HL-60 (cell line): ENCODE results near the gene SLC26A1.

Source experiments
- DNase-seq, 2 experiments: peaks; one replicate each; pipeline ENCODE4 v3.0.0-alpha.2; 2010 to 2020; ENCODE audit warnings: low read depth in 1 of 2, low spot score in 1 of 2
- H3K27ac ChIP-seq: fragments of 250-450 bp; sonication (Bioruptor Pico); replicated peaks from 2 replicates; pipeline ENCODE4 v1.5.1; 2020; ENCODE audit warnings: mild to moderate bottlenecking, moderate library complexity
- H3K27me3 ChIP-seq: fragments of 250-450 bp; sonication (Bioruptor Pico); 2 replicates; pipeline ENCODE4 v1.5.1; 2021; ENCODE audit warnings: mild to moderate bottlenecking, moderate library complexity; ENCODE audit not compliant: insufficient read depth, poor library complexity, severe bottlenecking
- H3K4me3 ChIP-seq: replicated peaks from 2 replicates; pipeline ENCODE4 v1.5.1; 2011; ENCODE audit warnings: mild to moderate bottlenecking, control low read depth, low read length; ENCODE audit not compliant: insufficient read depth
- GABPA ChIP-seq: IDR thresholded peaks from 2 replicates; pipeline ENCODE4 v1.6.1; 2012; ENCODE audit warnings: low read depth
- POLR2AphosphoS5 ChIP-seq: IDR thresholded peaks from 2 replicates; pipeline ENCODE4 v1.6.1; 2012; ENCODE audit warnings: low read depth
- SPI1 ChIP-seq: IDR thresholded peaks from 2 replicates; pipeline ENCODE4 v1.6.1; 2012; ENCODE audit warnings: low read depth, mild to moderate bottlenecking, borderline replicate concordance
- TF ChIP-seq, protein P1 (sequence below): IDR thresholded peaks from one replicate; pipeline ENCODE4 v1.5.1; 2011; ENCODE audit warnings: low read length, control low read depth, inconsistent platforms; ENCODE audit not compliant: insufficient read depth
- TF ChIP-seq, protein P2 (sequence below): IDR thresholded peaks from 2 replicates; pipeline ENCODE4 v1.6.1; 2012; ENCODE audit warnings: low read depth; ENCODE audit not compliant: insufficient replicate concordance

SLC26A1 gene

DNA sequence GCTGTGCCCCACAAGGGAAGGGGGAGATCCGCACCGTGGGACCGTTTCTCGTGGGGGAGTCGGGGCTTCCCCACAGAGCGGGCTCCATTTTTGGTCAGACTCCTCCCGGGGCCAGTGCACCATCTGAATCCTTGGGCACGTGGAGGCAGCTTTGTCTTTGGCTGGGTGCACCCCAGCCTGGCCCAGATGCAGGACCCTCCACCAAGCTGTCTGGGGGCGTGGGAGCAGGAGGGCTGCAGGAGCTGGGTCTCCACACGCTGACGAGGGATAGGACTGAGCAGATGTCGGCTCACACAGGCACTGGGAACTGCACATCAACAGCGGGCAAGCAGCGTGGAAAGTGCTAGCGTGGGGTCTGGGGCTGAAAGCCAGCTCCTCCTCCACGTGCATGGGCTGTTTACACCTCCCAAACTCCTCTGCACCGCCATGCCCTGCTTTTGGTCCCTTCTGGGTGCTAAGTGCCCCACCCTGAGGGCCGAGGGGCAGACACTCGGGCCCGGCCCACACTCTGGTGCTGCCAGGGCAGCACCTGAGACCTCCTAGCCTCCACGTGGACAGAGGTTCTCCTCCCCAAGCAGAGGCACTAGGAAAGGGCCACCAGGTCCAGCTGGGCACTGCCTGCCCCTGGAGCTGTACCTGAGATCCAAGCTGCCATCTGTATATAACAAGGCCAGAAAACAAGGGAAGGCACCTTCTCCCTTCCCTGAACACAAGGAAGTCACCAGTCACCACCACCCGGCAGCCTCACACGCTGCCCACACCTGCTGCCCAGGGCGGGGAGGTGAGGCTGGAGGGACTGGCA lies 33.7 kb downstream of the SLC26A1 start:
- Histone ChIP-seq H3K4me3 (no peak overlapping the region), H3K27ac (no peak overlapping the region), H3K27me3 (no peaks in the 10 kb centered on the region)
- DNase-seq: no peak
- TF ChIP-seq SPI1: no peak

DNA sequence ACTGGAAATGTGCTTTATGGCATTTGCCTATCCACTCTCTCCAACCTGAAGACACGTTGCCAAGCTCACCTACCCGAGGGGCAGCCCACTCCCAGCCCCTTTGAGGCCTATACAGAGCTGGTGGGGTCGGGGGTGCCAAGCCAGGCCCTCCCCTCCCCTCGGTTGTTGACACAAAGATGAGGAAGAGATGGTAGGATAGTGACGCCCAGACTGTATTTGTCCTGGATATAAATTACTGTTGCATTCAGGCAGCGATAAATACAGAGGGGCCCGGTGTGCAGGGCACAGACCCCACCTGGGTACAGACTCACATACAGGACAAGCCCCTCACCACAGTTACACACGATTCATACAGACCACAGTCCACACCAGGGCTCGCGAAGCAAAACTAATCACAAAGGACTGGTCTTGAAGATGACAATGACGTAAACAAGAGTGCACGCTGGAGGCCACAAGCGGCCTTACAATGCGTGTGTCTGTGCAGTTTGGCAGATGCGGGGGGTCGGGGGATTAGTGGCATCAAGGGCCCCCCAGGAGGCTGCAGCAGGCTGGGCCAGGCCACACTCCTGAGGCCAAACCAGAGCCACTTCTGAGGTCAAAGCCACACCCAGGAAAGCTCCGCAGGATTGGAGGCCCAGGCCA lies 34.4 kb downstream of the SLC26A1 start:
- DNase-seq: no peak
- Histone ChIP-seq H3K4me3 (no peak overlapping the region), H3K27me3 (no peaks in the 10 kb centered on the region), H3K27ac (no peak overlapping the region)
- TF ChIP-seq, protein P1, sequence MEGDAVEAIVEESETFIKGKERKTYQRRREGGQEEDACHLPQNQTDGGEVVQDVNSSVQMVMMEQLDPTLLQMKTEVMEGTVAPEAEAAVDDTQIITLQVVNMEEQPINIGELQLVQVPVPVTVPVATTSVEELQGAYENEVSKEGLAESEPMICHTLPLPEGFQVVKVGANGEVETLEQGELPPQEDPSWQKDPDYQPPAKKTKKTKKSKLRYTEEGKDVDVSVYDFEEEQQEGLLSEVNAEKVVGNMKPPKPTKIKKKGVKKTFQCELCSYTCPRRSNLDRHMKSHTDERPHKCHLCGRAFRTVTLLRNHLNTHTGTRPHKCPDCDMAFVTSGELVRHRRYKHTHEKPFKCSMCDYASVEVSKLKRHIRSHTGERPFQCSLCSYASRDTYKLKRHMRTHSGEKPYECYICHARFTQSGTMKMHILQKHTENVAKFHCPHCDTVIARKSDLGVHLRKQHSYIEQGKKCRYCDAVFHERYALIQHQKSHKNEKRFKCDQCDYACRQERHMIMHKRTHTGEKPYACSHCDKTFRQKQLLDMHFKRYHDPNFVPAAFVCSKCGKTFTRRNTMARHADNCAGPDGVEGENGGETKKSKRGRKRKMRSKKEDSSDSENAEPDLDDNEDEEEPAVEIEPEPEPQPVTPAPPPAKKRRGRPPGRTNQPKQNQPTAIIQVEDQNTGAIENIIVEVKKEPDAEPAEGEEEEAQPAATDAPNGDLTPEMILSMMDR: no peak
- TF ChIP-seq, protein P2, sequence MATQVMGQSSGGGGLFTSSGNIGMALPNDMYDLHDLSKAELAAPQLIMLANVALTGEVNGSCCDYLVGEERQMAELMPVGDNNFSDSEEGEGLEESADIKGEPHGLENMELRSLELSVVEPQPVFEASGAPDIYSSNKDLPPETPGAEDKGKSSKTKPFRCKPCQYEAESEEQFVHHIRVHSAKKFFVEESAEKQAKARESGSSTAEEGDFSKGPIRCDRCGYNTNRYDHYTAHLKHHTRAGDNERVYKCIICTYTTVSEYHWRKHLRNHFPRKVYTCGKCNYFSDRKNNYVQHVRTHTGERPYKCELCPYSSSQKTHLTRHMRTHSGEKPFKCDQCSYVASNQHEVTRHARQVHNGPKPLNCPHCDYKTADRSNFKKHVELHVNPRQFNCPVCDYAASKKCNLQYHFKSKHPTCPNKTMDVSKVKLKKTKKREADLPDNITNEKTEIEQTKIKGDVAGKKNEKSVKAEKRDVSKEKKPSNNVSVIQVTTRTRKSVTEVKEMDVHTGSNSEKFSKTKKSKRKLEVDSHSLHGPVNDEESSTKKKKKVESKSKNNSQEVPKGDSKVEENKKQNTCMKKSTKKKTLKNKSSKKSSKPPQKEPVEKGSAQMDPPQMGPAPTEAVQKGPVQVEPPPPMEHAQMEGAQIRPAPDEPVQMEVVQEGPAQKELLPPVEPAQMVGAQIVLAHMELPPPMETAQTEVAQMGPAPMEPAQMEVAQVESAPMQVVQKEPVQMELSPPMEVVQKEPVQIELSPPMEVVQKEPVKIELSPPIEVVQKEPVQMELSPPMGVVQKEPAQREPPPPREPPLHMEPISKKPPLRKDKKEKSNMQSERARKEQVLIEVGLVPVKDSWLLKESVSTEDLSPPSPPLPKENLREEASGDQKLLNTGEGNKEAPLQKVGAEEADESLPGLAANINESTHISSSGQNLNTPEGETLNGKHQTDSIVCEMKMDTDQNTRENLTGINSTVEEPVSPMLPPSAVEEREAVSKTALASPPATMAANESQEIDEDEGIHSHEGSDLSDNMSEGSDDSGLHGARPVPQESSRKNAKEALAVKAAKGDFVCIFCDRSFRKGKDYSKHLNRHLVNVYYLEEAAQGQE: no peak
- TF ChIP-seq SPI1 (no peak), GABPA (no peak), POLR2AphosphoS5 (no peak)

DNA sequence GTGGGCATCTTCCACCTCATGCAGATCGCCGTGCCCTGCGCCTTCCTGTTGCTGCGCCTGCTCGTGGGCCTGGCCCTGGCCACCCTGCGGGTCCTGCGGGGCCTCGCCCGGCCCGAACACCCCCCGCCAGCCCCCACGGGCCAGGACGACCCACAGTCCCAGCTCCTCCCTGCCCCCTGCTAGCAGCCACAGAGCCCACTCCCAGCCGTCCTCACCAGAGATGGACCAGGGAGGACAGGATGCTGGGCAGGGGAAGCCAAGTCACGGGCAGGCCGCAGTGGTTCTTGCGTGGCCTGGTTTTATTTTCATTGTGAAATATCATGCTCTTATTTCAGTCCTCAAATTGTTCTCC lies 34.9 kb downstream of the SLC26A1 start:
- H3K27ac ChIP-seq: no peak overlapping the region
- TF ChIP-seq, protein P2: no peak
- TF ChIP-seq POLR2AphosphoS5 (no peak), GABPA (no peak), SPI1 (no peak)
- TF ChIP-seq, protein P1: no peak
- H3K27me3 ChIP-seq: no peaks in the 10 kb centered on the region
- H3K4me3 ChIP-seq: no peak overlapping the region
- DNase-seq: no peak

DNA sequence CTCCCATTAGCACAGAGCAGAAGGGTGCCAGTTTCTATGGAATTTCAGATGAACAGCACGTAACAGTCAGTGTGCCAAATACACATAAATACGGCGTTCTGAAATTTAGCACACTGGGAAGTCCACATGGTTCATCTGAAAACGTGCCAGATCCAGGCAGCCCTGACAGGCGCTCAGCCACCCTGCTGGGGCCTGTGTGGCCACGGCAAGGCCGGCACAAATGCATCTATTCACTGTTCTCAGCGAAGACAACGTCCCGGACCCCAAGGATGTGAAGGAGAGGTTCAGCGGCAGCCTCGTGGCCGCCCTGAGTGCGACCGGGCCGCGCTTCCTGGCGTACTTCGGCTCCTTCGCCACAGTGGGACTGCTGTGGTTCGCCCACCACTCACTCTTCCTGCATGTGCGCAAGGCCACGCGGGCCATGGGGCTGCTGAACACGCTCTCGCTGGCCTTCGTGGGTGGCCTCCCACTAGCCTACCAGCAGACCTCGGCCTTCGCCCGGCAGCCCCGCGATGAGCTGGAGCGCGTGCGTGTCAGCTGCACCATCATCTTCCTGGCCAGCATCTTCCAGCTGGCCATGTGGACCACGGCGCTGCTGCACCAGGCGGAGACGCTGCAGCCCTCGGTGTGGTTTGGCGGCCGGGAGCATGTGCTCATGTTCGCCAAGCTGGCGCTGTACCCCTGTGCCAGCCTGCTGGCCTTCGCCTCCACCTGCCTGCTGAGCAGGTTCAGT lies 35.5 kb downstream of the SLC26A1 start:
- H3K27me3 ChIP-seq: no peaks in the 10 kb centered on the region
- H3K4me3 ChIP-seq: no peak overlapping the region
- no peak for DNase-seq
- H3K27ac ChIP-seq: no peak overlapping the region
- TF ChIP-seq, protein P1: no peak
- no peak for TF ChIP-seq POLR2AphosphoS5
